BE2C (cell line): ENCODE data around the gene DLGAP4.

Experiments used
- DNase-seq: peaks from one replicate; pipeline ENCODE4 v3.0.0-alpha.2; 2020
- H3K27me3 ChIP-seq: fragments of 250-450 bp; sonication (Bioruptor Pico); 2 replicates; pipeline ENCODE4 v1.5.1; 2020; ENCODE audit warnings: mild to moderate bottlenecking
- H3K36me3 ChIP-seq: fragments of 250-450 bp; sonication (Bioruptor Pico); 2 replicates; pipeline ENCODE4 v1.5.1; 2020; ENCODE audit warnings: mild to moderate bottlenecking
- H3K4me1 ChIP-seq: fragments of 250-450 bp; sonication (Bioruptor Pico); 2 replicates; pipeline ENCODE4 v1.5.1; 2020
- H3K4me3 ChIP-seq: 2 replicates; pipeline ENCODE4 v1.5.1; 2011; ENCODE audit warnings: low read depth, low read length
- H3K9me3 ChIP-seq: fragments of 250-450 bp; sonication (Bioruptor Pico); 2 replicates; pipeline ENCODE4 v1.5.1; 2020
- CTCF ChIP-seq: IDR thresholded peaks from 2 replicates; pipeline ENCODE4 v1.5.1; 2012; ENCODE audit warnings: mild to moderate bottlenecking, low read depth, low read length

The DLGAP4 gene

GRCh38 chr20:36262440-36262839 lies 43.7 kb upstream of the DLGAP4 start:
- no peaks in the 10 kb centered on the region for H3K9me3 ChIP-seq
- H3K4me1 ChIP-seq = no peaks in the 10 kb centered on the region
- no peak for TF ChIP-seq CTCF
- H3K27me3 ChIP-seq = no peaks in the 10 kb centered on the region
- H3K36me3 ChIP-seq = peaks cover 4% of the 10 kb centered on the region; the same call in 1 of the 2 replicates
- DNase-seq = no peak
- no peak overlapping the region for H3K4me3 ChIP-seq

- Histone ChIP-seq H3K4me3 (no peak overlapping the region), H3K27me3 (no peaks in the 10 kb centered on the region), H3K4me1 (no peaks in the 10 kb centered on the region), H3K9me3 (no peaks in the 10 kb centered on the region), H3K36me3 (no peaks in the 10 kb centered on the region)
- no peak for TF ChIP-seq CTCF
- DNase-seq = no peak
These were observed 41.5 kb upstream of the DLGAP4 start for GRCh38 chr20:36264426-36265246.

GRCh38 chr20:36266189-36266588 lies 40.0 kb upstream of the DLGAP4 start:
- DNase-seq = no peak
- no peak for TF ChIP-seq CTCF
- H3K9me3 ChIP-seq = no peaks in the 10 kb centered on the region
- no peaks in the 10 kb centered on the region for H3K27me3 ChIP-seq
- no peaks in the 10 kb centered on the region for H3K36me3 ChIP-seq
- H3K4me1 ChIP-seq = no peaks in the 10 kb centered on the region
- no peak overlapping the region for H3K4me3 ChIP-seq

- no peaks in the 10 kb centered on the region for H3K9me3 ChIP-seq
- TF ChIP-seq CTCF = no peak
- no peaks in the 10 kb centered on the region for H3K4me1 ChIP-seq
- H3K4me3 ChIP-seq = no peak overlapping the region
- no peak for DNase-seq
- H3K27me3 ChIP-seq = no peaks in the 10 kb centered on the region
- H3K36me3 ChIP-seq = no peaks in the 10 kb centered on the region
These were observed 38.3 kb upstream of the DLGAP4 start for GRCh38 chr20:36267605-36268381.

- no peaks in the 10 kb centered on the region for H3K9me3 ChIP-seq
- H3K36me3 ChIP-seq = no peaks in the 10 kb centered on the region
- H3K27me3 ChIP-seq = no peaks in the 10 kb centered on the region
- H3K4me3 ChIP-seq = no peak overlapping the region
- H3K4me1 ChIP-seq = no peaks in the 10 kb centered on the region
- DNase-seq = no peak
- TF ChIP-seq CTCF = no peak
These were observed 37.4 kb upstream of the DLGAP4 start for GRCh38 chr20:36268440-36269342.
